Iris pigment epithelial cell (primary cell): ENCODE measurements around the gene COL13A1.

Experiments
- DNase-seq: peaks from one replicate; pipeline ENCODE4 v3.0.0-alpha.2; 2011; ENCODE audit warnings: low read depth

The COL13A1 gene

GRCh38 chr10:69819716-69820506, 18.2 kb downstream of the COL13A1 start:
- DNase-seq: no peak

GRCh38 chr10:69820817-69821216, 19.1 kb downstream of the COL13A1 start:
- no peak for DNase-seq

GRCh38 chr10:69825604-69826003, 23.9 kb downstream of the COL13A1 start:
- DNase-seq: no peak

- DNase-seq: no peak
These were observed 24.4 kb downstream of the COL13A1 start for GRCh38 chr10:69826094-69826493.

- no peak for DNase-seq
These were observed 25.3 kb downstream of the COL13A1 start for GRCh38 chr10:69826789-69827554.

- no peak for DNase-seq
These were observed 26.6 kb downstream of the COL13A1 start for GRCh38 chr10:69828144-69828870.

- DNase-seq: no peak
These were observed 28.1 kb downstream of the COL13A1 start for GRCh38 chr10:69829775-69830174.

GRCh38 chr10:69831231-69831855, 29.6 kb downstream of the COL13A1 start:
- peak; percentile 46 for DNase-seq

GRCh38 chr10:69835233-69835632, 33.5 kb downstream of the COL13A1 start:
- no peak for DNase-seq

GRCh38 chr10:69835875-69836730, 34.4 kb downstream of the COL13A1 start:
- no peak for DNase-seq

GRCh38 chr10:69836731-69837030, 35.0 kb downstream of the COL13A1 start:
- DNase-seq: no peak

GRCh38 chr10:69837261-69837660, 35.6 kb downstream of the COL13A1 start:
- no peak for DNase-seq

- no peak for DNase-seq
These were observed 36.7 kb downstream of the COL13A1 start for GRCh38 chr10:69838418-69838817.

- peak; percentile 87 for DNase-seq
These were observed 37.1 kb downstream of the COL13A1 start for GRCh38 chr10:69838853-69839252.

GRCh38 chr10:69839696-69840345, 38.1 kb downstream of the COL13A1 start:
- peak; percentile 74 for DNase-seq

- DNase-seq: no peak
These were observed 39.1 kb downstream of the COL13A1 start for GRCh38 chr10:69840773-69841172.

GRCh38 chr10:69842020-69842419, 40.3 kb downstream of the COL13A1 start:
- DNase-seq: no peak

GRCh38 chr10:69842882-69843281, 41.2 kb downstream of the COL13A1 start:
- no peak for DNase-seq

GRCh38 chr10:69843923-69844322, 42.2 kb downstream of the COL13A1 start:
- DNase-seq: no peak

GRCh38 chr10:69844698-69845097, 43.0 kb downstream of the COL13A1 start:
- no peak for DNase-seq
